LoVo (cell line): ENCODE measurements around the gene NFIA.

Source experiments
- DNase-seq: peaks from one replicate; pipeline ENCODE4 v3.0.0-alpha.2; 2016; ENCODE audit warnings: low spot score

NFIA gene

GRCh38 chr1:61082311-61083012, at the start of gene NFIA:
NFIA (plus strand) TSS chr1:61082561.
- peak; percentile 80 for DNase-seq

- DNase-seq = no peak
Observed at GRCh38 chr1:61035880-61036279, 46.5 kb upstream of the NFIA start.

GRCh38 chr1:61042466-61043009, 39.8 kb upstream of the NFIA start:
- DNase-seq = no peak

- peak; percentile 37 for DNase-seq
Observed at GRCh38 chr1:61043010-61043820, 39.1 kb upstream of the NFIA start.

- no peak for DNase-seq
Observed at GRCh38 chr1:61046434-61046833, 35.9 kb upstream of the NFIA start.

- DNase-seq = no peak
Observed at GRCh38 chr1:61047061-61047460, 35.3 kb upstream of the NFIA start.

- peak; percentile 88 for DNase-seq
Observed at GRCh38 chr1:61049850-61050540, 32.4 kb upstream of the NFIA start.

GRCh38 chr1:61050541-61051442, 31.6 kb upstream of the NFIA start:
- DNase-seq = peak; percentile 44

GRCh38 chr1:61051443-61051718, 31.0 kb upstream of the NFIA start:
- no peak for DNase-seq

- peak; percentile 72 for DNase-seq
Observed at GRCh38 chr1:61051719-61052394, 30.5 kb upstream of the NFIA start.

- DNase-seq = no peak
Observed at GRCh38 chr1:61052395-61053225, 29.8 kb upstream of the NFIA start.

GRCh38 chr1:61053226-61053711, 29.1 kb upstream of the NFIA start:
- no peak for DNase-seq

GRCh38 chr1:61053712-61054600, 28.4 kb upstream of the NFIA start:
- DNase-seq = peak; percentile 52

GRCh38 chr1:61054601-61054993, 27.8 kb upstream of the NFIA start:
- no peak for DNase-seq

GRCh38 chr1:61055110-61055614, 27.2 kb upstream of the NFIA start:
- peak; percentile 39 for DNase-seq

- no peak for DNase-seq
Observed at GRCh38 chr1:61056196-61056572, 26.2 kb upstream of the NFIA start.

GRCh38 chr1:61056573-61057439, 25.6 kb upstream of the NFIA start:
- DNase-seq = peak; percentile 56
